Esophagus muscularis mucosa (tissue), 4 donors: ENCODE data around the gene RUNX3.

Source experiments
- EP300 ChIP-seq: sonication (generic); formaldehyde crosslinking; IDR thresholded peaks from one replicate; pipeline ENCODE4 v1.6.1; 2017; ENCODE audit warnings: antibody characterized with exemption
- POLR2AphosphoS5 ChIP-seq, 2 donors: sonication (generic); formaldehyde crosslinking; IDR thresholded peaks; one replicate each; pipeline ENCODE4 v1.6.1; 2017; ENCODE audit warnings: antibody characterized with exemption in 2 of 2
- TF ChIP-seq, protein P1 (sequence below), 3 experiments: fragments of 200-600 bp in 2 of 3; fragments of 450-650 bp in 1 of 3; sonication (generic) in 2 of 3; IDR thresholded peaks; one replicate each; pipeline ENCODE4 v1.5.1; 2017 to 2019; ENCODE audit warnings: antibody characterized with exemption in 3 of 3, mild to moderate bottlenecking in 2 of 3, moderate library complexity in 1 of 3

DNA sequence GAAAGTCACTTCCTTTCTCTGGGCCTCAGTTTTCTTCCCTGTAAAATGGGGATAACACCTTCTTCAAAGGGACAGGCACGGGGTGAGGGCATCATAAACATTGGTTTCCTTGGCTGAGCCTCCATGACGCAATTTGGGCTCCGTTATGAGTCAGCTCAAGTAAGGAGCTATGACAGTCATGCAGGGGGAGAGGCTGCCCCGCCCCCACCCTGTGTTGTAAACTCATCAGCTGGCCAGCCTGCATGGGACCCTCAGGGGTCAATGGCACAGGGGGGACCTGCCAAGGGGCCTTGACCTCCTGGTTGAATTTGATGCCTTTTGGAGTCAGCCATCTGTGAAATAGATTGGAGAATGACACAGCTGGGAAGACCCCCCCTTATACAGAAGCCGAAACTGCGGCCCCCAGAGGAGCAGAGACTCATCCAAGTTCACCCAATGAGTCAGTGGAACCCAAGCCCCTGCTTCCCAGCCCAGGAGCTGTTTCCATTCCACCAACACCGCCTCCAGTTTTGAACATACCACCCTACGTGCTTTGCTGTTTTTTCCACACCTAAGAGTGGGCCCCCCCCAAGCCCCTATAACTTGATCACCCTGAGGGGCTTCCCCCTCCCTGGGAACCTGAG is 36.8 kb upstream of the RUNX3 start:
- TF ChIP-seq EP300 (no peak), POLR2AphosphoS5 (IDR thresholded peaks at IDR 0.05) (no peak)
- TF ChIP-seq, protein P1, sequence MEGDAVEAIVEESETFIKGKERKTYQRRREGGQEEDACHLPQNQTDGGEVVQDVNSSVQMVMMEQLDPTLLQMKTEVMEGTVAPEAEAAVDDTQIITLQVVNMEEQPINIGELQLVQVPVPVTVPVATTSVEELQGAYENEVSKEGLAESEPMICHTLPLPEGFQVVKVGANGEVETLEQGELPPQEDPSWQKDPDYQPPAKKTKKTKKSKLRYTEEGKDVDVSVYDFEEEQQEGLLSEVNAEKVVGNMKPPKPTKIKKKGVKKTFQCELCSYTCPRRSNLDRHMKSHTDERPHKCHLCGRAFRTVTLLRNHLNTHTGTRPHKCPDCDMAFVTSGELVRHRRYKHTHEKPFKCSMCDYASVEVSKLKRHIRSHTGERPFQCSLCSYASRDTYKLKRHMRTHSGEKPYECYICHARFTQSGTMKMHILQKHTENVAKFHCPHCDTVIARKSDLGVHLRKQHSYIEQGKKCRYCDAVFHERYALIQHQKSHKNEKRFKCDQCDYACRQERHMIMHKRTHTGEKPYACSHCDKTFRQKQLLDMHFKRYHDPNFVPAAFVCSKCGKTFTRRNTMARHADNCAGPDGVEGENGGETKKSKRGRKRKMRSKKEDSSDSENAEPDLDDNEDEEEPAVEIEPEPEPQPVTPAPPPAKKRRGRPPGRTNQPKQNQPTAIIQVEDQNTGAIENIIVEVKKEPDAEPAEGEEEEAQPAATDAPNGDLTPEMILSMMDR (IDR thresholded peaks at IDR 0.05) = no peak
